SK-N-SH (cell line): ENCODE data around the gene TARS3. TPM values are rescaled to one million over a fixed set of nuclear protein-coding genes. Genes with fewer than 3 reads are reported as not detected.

Source experiments
- CTCF ChIA-PET: fragments of 300-600, 350-600 bp; formaldehyde crosslinking; extraction: SDS; loops from one replicate; lab custom pipeline; 2021; lab: Yijun Ruan, JAX
- POLR2A ChIA-PET: fragments of 350-600 bp; sonication (Branson Sonifier 250); formaldehyde crosslinking; extraction: SDS; loops from one replicate; lab custom pipeline; 2020; ENCODE audit warnings: antibody characterized with exemption, inconsistent platforms; lab: Yijun Ruan, JAX
- DNase-seq: peaks from one replicate; pipeline ENCODE4 v3.0.0; 2012
- H2AFZ ChIP-seq: fragments of 200-600 bp; sonication (generic); 2 replicates; pipeline ENCODE4 v1.8.1; 2016; ENCODE audit warnings: antibody characterized with exemption, mild to moderate bottlenecking, low read depth
- H3F3A ChIP-seq: fragments of 200-600 bp; sonication (generic); replicated peaks from 2 replicates; pipeline ENCODE3; 2016; ENCODE audit warnings: antibody characterized with exemption, mild to moderate bottlenecking; ENCODE audit not compliant: insufficient read depth
- H3K27ac ChIP-seq, 2 experiments: fragments of 200-500 bp in 1 of 2; fragments of 200-600 bp in 1 of 2; sonication (Bioruptor generic) in 1 of 2; sonication (generic), shearing (Covaris generic) in 1 of 2; 2 replicates each; pipeline versions ENCODE4 v1.5.1 to v1.6.1; 2014 to 2016; ENCODE audit warnings: low read depth in 2 of 2, inconsistent platforms in 1 of 2, low read length in 1 of 2, mild to moderate bottlenecking in 1 of 2, mixed read lengths in 1 of 2
- H3K27me3 ChIP-seq: fragments of 200-600 bp; sonication (generic), shearing (Covaris generic); 2 replicates; pipeline ENCODE4 v1.6.1; 2016; ENCODE audit warnings: mixed run types; ENCODE audit not compliant: insufficient read depth
- H3K36me3 ChIP-seq, 2 experiments: fragments of 200-500 bp in 1 of 2; fragments of 200-600 bp in 1 of 2; sonication (Bioruptor generic) in 1 of 2; sonication (generic) in 1 of 2; replicated peaks in 1 of 2; 2 replicates each; pipeline versions ENCODE3 to v1.5.1; 2014 to 2016; ENCODE audit warnings: low read length in 1 of 2, mild to moderate bottlenecking in 1 of 2; ENCODE audit not compliant: insufficient read depth in 2 of 2, control insufficient read depth in 1 of 2
- H3K4me1 ChIP-seq, 2 experiments: fragments of 200-500 bp in 1 of 2; fragments of 200-600 bp in 1 of 2; sonication (Bioruptor generic) in 1 of 2; sonication (generic), shearing (Covaris generic) in 1 of 2; 2 replicates each; pipeline versions ENCODE4 v1.5.1 to v1.6.1; 2014 to 2016; ENCODE audit warnings: low read depth in 1 of 2, low read length in 1 of 2, mixed run types in 1 of 2; ENCODE audit not compliant: insufficient read depth in 2 of 2, control insufficient read depth in 1 of 2
- H3K4me2 ChIP-seq: fragments of 200-600 bp; sonication (generic), shearing (Covaris generic); 2 replicates; pipeline ENCODE4 v1.6.1; 2017; ENCODE audit warnings: mixed run types
- H3K4me3 ChIP-seq, 2 experiments: fragments of 200-500 bp in 1 of 2; fragments of 200-600 bp in 1 of 2; sonication (Bioruptor generic) in 1 of 2; sonication (generic), shearing (Covaris generic) in 1 of 2; 2 replicates each; pipeline versions ENCODE4 v1.5.1 to v1.8.1; 2014 to 2016; ENCODE audit warnings: low read depth in 2 of 2, inconsistent platforms in 1 of 2, low read length in 1 of 2, mild to moderate bottlenecking in 1 of 2, mixed read lengths in 1 of 2, moderate library complexity in 1 of 2
- H3K79me2 ChIP-seq: fragments of 200-600 bp; sonication (generic); 2 replicates; pipeline ENCODE4 v1.8.1; 2017; ENCODE audit warnings: mild to moderate bottlenecking; ENCODE audit not compliant: insufficient read depth
- H3K9ac ChIP-seq: fragments of 200-600 bp; sonication (generic); 2 replicates; pipeline ENCODE4 v1.6.1; 2017; ENCODE audit warnings: mixed run types
- H3K9me2 ChIP-seq: fragments of 200-600 bp; sonication (generic); 2 replicates; pipeline ENCODE4 v1.6.1; 2017; ENCODE audit warnings: mixed run types
- H3K9me3 ChIP-seq: fragments of 200-600 bp; sonication (generic); 2 replicates; pipeline ENCODE4 v1.6.1; 2017; ENCODE audit warnings: mixed run types, mild to moderate bottlenecking, moderate library complexity
- H4K20me1 ChIP-seq: fragments of 200-600 bp; sonication (generic); 2 replicates; pipeline ENCODE4 v1.6.1; 2017; ENCODE audit warnings: mild to moderate bottlenecking, mixed run types; ENCODE audit not compliant: insufficient read depth
- CTCF ChIP-seq: fragments of 200-600 bp; sonication (generic); IDR thresholded peaks from 2 replicates; pipeline ENCODE4 v1.6.1; 2017; ENCODE audit warnings: antibody characterized with exemption, mild to moderate bottlenecking, moderate library complexity
- ELF1 ChIP-seq: IDR thresholded peaks from 2 replicates; pipeline ENCODE4 v1.4.0; 2012
- EP300 ChIP-seq, 2 experiments: IDR thresholded peaks; 2 replicates each; pipeline versions ENCODE4 v1.4.0 to v1.6.1; 2012; ENCODE audit warnings: borderline replicate concordance in 1 of 2, low read depth in 1 of 2, low read length in 1 of 2
- FOXM1 ChIP-seq: IDR thresholded peaks from 2 replicates; pipeline ENCODE4 v1.4.0; 2012; ENCODE audit warnings: low read depth, mild to moderate bottlenecking
- GABPA ChIP-seq: IDR thresholded peaks from 2 replicates; pipeline ENCODE4 v1.4.0; 2012; ENCODE audit warnings: low read depth, mild to moderate bottlenecking
- GATA2 ChIP-seq: sonication (generic); formaldehyde crosslinking; IDR thresholded peaks from 2 replicates; pipeline ENCODE4 v1.5.0; 2020; ENCODE audit warnings: mild to moderate bottlenecking, missing genetic modification reagents
- IRF3 ChIP-seq: fragments of 150-350 bp; IDR thresholded peaks from 2 replicates; pipeline ENCODE4 v1.6.1; 2016; ENCODE audit warnings: mild to moderate bottlenecking, low read depth, low read length
- NFIC ChIP-seq: IDR thresholded peaks from 2 replicates; pipeline ENCODE4 v1.4.0; 2012; ENCODE audit warnings: borderline replicate concordance
- RCOR1 ChIP-seq: fragments of 150-350 bp; IDR thresholded peaks from 2 replicates; pipeline ENCODE4 v1.6.1; 2017; ENCODE audit warnings: antibody characterized with exemption, low read length
- RFX5 ChIP-seq: IDR thresholded peaks from 2 replicates; pipeline ENCODE4 v1.6.1; 2012; ENCODE audit warnings: mild to moderate bottlenecking, improper control_type of control experiment, low read length
- RXRA ChIP-seq: IDR thresholded peaks from 2 replicates; pipeline ENCODE4 v1.4.0; 2012; ENCODE audit warnings: low read depth, mild to moderate bottlenecking, borderline replicate concordance
- SIN3A ChIP-seq: IDR thresholded peaks from 2 replicates; pipeline ENCODE4 v1.6.1; 2012; ENCODE audit warnings: low read depth, mild to moderate bottlenecking, low read length, moderate library complexity, borderline replicate concordance
- SMC3 ChIP-seq: IDR thresholded peaks from 2 replicates; pipeline ENCODE4 v1.6.1; 2012; ENCODE audit warnings: low read depth, low read length, improper control_type of control experiment
- TAF1 ChIP-seq: IDR thresholded peaks from 2 replicates; pipeline ENCODE4 v1.6.1; 2012; ENCODE audit warnings: low read depth, mild to moderate bottlenecking, low read length, moderate library complexity, borderline replicate concordance
- TEAD4 ChIP-seq: IDR thresholded peaks from 2 replicates; pipeline ENCODE4 v1.4.0; 2012; ENCODE audit warnings: mild to moderate bottlenecking, borderline replicate concordance; ENCODE audit not compliant: insufficient read depth
- USF2 ChIP-seq: fragments of 150-350 bp; IDR thresholded peaks from 2 replicates; pipeline ENCODE4 v1.6.1; 2017; ENCODE audit warnings: antibody characterized with exemption, low read length, low read depth, borderline replicate concordance
- YY1 ChIP-seq: IDR thresholded peaks from 2 replicates; pipeline ENCODE4 v1.4.0; 2012; ENCODE audit warnings: low read depth, mild to moderate bottlenecking
- ZBTB33 ChIP-seq: IDR thresholded peaks from 2 replicates; pipeline ENCODE4 v1.4.0; 2012; ENCODE audit warnings: low read depth, borderline replicate concordance
- WGBS: methylation state at CpG from one replicate; pipeline ENCODE4 v1.1.6; 2017; ENCODE audit warnings: low lambda C conversion rate; 5-methylcytosine and 5-hydroxymethylcytosine counted together
- polyA plus RNA-seq, 3 experiments: library from polyadenylated mRNA; depleted of rRNA; stranded (reverse); fragments of >200 nt; gene quantifications; 2 replicates each; pipeline ENCODE4 v1.2.3, GENCODE V29; 2012

Gene TARS3
- polyA plus RNA-seq, 1 of the 3 experiments (the other 2 are of a cell fraction): 3.5 TPM

- ChIA-PET CTCF (interaction anchor here (1.0 to 8.2 kb wide), 2 partner anchors 336 to 345 kb away, joined by 3 to 139 read pairs; partner anchors contain the start of gene SNRPA1), POLR2A (no interaction called here)
- Histone ChIP-seq H3K4me1 (peaks cover 12% of the 10 kb centered on the region in 2 experiments; a peak in 3 of 4 replicates), H4K20me1 (peaks cover 9% of the 10 kb centered on the region), H3K9ac (no peak overlapping the region), H2AFZ (no peak overlapping the region), H3K9me3 (no peaks in the 10 kb centered on the region), H3K27me3 (no peaks in the 10 kb centered on the region), H3K4me3 (no peak overlapping the region), H3F3A (peaks cover 17% of the 10 kb centered on the region), H3K4me2 (no peak overlapping the region), H3K9me2 (no peaks in the 10 kb centered on the region), H3K36me3 (peaks cover 32 to 47% of the 10 kb centered on the region in 2 experiments), H3K27ac (no peak overlapping the region), H3K79me2 (no peaks in the 10 kb centered on the region)
- TF ChIP-seq YY1 (no peak), RCOR1 (no peak), TEAD4 (no peak), ELF1 (no peak), FOXM1 (no peak)
- DNase-seq: no peak
- WGBS: 95% methylated on average over 3 of the region's 3 CpGs
Measured at GRCh38 chr15:101637919-101638318, 86.4 kb downstream of the TARS3 start.

- ChIA-PET POLR2A (no interaction called here), CTCF (interaction anchor here (1.0 to 8.2 kb wide), 2 partner anchors 335 to 344 kb away, joined by 3 to 139 read pairs; partner anchors contain the start of gene SNRPA1)
- H3K4me1 ChIP-seq: peaks cover 9 to 11% of the 10 kb centered on the region in 2 experiments; a peak in 3 of 4 replicates
- no peak overlapping the region for H3K4me2 ChIP-seq
- TF ChIP-seq RXRA (no peak), ELF1 (no peak), USF2 (no peak), SIN3A (no peak), SMC3 (no peak), CTCF (no peak), TAF1 (no peak), TEAD4 (no peak), RFX5 (no peak), GATA2 (CRISPR knock-in tag) (no peak), IRF3 (no peak), NFIC (no peak), FOXM1 (no peak), GABPA (no peak), ZBTB33 (no peak), EP300 (IDR thresholded peaks at IDR 0.05; ENCODE audit: borderline replicate concordance in 1 of 2, low read depth in 1 of 2, low read length in 1 of 2) (no peak)
- H3K36me3 ChIP-seq: peaks cover 32 to 43% of the 10 kb centered on the region in 2 experiments
- no peak overlapping the region for H2AFZ ChIP-seq
- peaks cover 14% of the 10 kb centered on the region for H3F3A ChIP-seq
- H3K79me2 ChIP-seq: no peaks in the 10 kb centered on the region
- DNase-seq: no peak
- H3K9me3 ChIP-seq: no peaks in the 10 kb centered on the region
- H3K9ac ChIP-seq: no peak overlapping the region
- H3K27me3 ChIP-seq: no peaks in the 10 kb centered on the region
- H3K27ac ChIP-seq: no peak overlapping the region
- WGBS: 86% methylated on average over 6 of the region's 6 CpGs
- H3K4me3 ChIP-seq: no peak overlapping the region
- H4K20me1 ChIP-seq: peaks cover 9% of the 10 kb centered on the region
- H3K9me2 ChIP-seq: no peaks in the 10 kb centered on the region
Measured at GRCh38 chr15:101637516-101637915, 86.8 kb downstream of the TARS3 start.
